GM12878 (cell line): ENCODE measurements around the gene LIPN. TPM values are rescaled to one million over a fixed set of nuclear protein-coding genes. Genes with fewer than 3 reads are reported as not detected.

Experiments
- ATAC-seq: fragments of 200-7000 bp; cut with Tn5 transposase; 3 replicates; pipeline ENCODE4 v1.9.1; 2020; ENCODE audit warnings: mild to moderate bottlenecking, moderate library complexity
- BruUV-seq: library from RNA; stranded (reverse); fragments of 400-500 nt; replicated peaks from 2 replicates; lab custom pipeline; 2021; lab: Mats Ljungman, UMichigan
- CTCF ChIA-PET: fragments of 300-600 bp; sonication (Branson Sonifier 250); formaldehyde crosslinking; extraction: SDS; loops from one replicate; lab custom pipeline; 2021; ENCODE audit warnings: inconsistent platforms; lab: Yijun Ruan, JAX
- POLR2A ChIA-PET: fragments of 350-600 bp; formaldehyde crosslinking; extraction: SDS; loops from one replicate; lab custom pipeline; 2021; ENCODE audit warnings: inconsistent platforms; lab: Charles Lee
- RAD21 ChIA-PET: fragments of 300-600 bp; sonication (Branson Sonifier 250); formaldehyde crosslinking; loops from one replicate; lab custom pipeline; 2023; ENCODE audit warnings: antibody characterized with exemption; ENCODE audit not compliant: unreplicated experiment; lab: Charles Lee
- SMC1A ChIA-PET: fragments of 300-600 bp; sonication (Branson Sonifier 250); formaldehyde crosslinking; loops from one replicate; lab custom pipeline; 2023; ENCODE audit not compliant: unreplicated experiment, uncharacterized antibody; lab: Charles Lee
- DNase-seq: peaks from one replicate; pipeline ENCODE4 v3.0.0-alpha.2; 2011; ENCODE audit warnings: low read depth, low spot score
- FAIRE-seq: peaks from 3 replicates; lab custom pipeline; 2011; peaks lifted over from hg19 to GRCh38; lab: Jason Lieb, UNC
- H2AFZ ChIP-seq: 2 replicates; pipeline ENCODE4 v1.6.0; 2011; ENCODE audit warnings: low read depth, low read length, control low read depth; ENCODE audit not compliant: control insufficient read depth
- H3K27ac ChIP-seq: 2 replicates; pipeline ENCODE4 v1.5.1; 2011; ENCODE audit warnings: control low read depth; ENCODE audit not compliant: control insufficient read depth, insufficient read depth
- H3K27me3 ChIP-seq, 2 experiments: replicated peaks in 1 of 2; 2 replicates each; pipeline versions ENCODE4 v1.6.0 to v1.6.1; 2011; ENCODE audit warnings: low read length in 1 of 2; ENCODE audit not compliant: control insufficient read depth in 2 of 2, insufficient read depth in 2 of 2
- H3K36me3 ChIP-seq, 2 experiments: 2 replicates each; pipeline ENCODE4 v1.5.1; 2011; ENCODE audit warnings: low read length in 1 of 2; ENCODE audit not compliant: control insufficient read depth in 2 of 2, insufficient read depth in 2 of 2
- H3K4me1 ChIP-seq: 2 replicates; pipeline ENCODE4 v1.6.1; 2011; ENCODE audit warnings: mild to moderate bottlenecking, low read length, moderate library complexity, mixed read lengths; ENCODE audit not compliant: control insufficient read depth, insufficient read depth
- H3K4me2 ChIP-seq: 2 replicates; pipeline ENCODE4 v1.6.0; 2011; ENCODE audit warnings: control low read depth; ENCODE audit not compliant: control insufficient read depth, insufficient read depth
- H3K4me3 ChIP-seq: fragments of 200-600 bp; sonication (generic); 2 replicates; pipeline ENCODE4 v1.5.1; 2016
- H3K79me2 ChIP-seq: 2 replicates; pipeline ENCODE4 v1.6.0; 2011; ENCODE audit warnings: low read length; ENCODE audit not compliant: control insufficient read depth, insufficient read depth
- H3K9ac ChIP-seq: 2 replicates; pipeline ENCODE4 v1.8.0; 2011; ENCODE audit warnings: low read length, control low read depth, mixed read lengths; ENCODE audit not compliant: control insufficient read depth, insufficient read depth
- H3K9me3 ChIP-seq: replicated peaks from 3 replicates; pipeline ENCODE4 v1.5.1; 2011; ENCODE audit warnings: mild to moderate bottlenecking, low read length; ENCODE audit not compliant: control insufficient read depth, insufficient read depth
- H4K20me1 ChIP-seq: 2 replicates; pipeline ENCODE4 v1.6.0; 2011; ENCODE audit not compliant: control insufficient read depth, insufficient read depth
- MEF2A ChIP-seq: IDR thresholded peaks from 2 replicates; pipeline ENCODE4 v1.6.1; 2011; ENCODE audit warnings: low read depth, mild to moderate bottlenecking, low read length, moderate library complexity; ENCODE audit not compliant: insufficient read depth
- POLR2AphosphoS5 ChIP-seq: IDR thresholded peaks from 2 replicates; pipeline ENCODE4 v1.6.1; 2011; ENCODE audit warnings: mild to moderate bottlenecking, low read length, inconsistent platforms
- RAD21 ChIP-seq: IDR thresholded peaks from 2 replicates; pipeline ENCODE4 v1.6.1; 2011; ENCODE audit warnings: mild to moderate bottlenecking, low read depth, low read length, moderate library complexity; ENCODE audit not compliant: insufficient read depth
- RCOR1 ChIP-seq: conservative IDR thresholded peaks from 2 replicates; pipeline ENCODE4 v1.6.1; 2012; ENCODE audit warnings: low read depth, low read length, improper control_type of control experiment
- WGBS: methylation state at CpG from one replicate; pipeline ENCODE4 v1.1.6; 2016; ENCODE audit warnings: low lambda C conversion rate; ENCODE audit not compliant: insufficient replicate concordance, insufficient coverage; ENCODE audit errors: missing lambda C conversion rate; 5-methylcytosine and 5-hydroxymethylcytosine counted together
- in situ Hi-C: fragments of 300-500 bp; cut with MboI; formaldehyde crosslinking; loops from 9 replicates; pipeline ENCODE4 v1.14.3; 2018; ENCODE audit warnings: mixed read lengths
- intact Hi-C: fragments of 100-400 bp; cut with micrococcal nuclease; formaldehyde crosslinking; loops from one replicate; pipeline ENCODE4 v1.14.2; 2022; ENCODE audit not compliant: unreplicated experiment
- polyA plus RNA-seq, 11 experiments: library from polyadenylated mRNA; depleted of rRNA in 4 of 11; unstranded in 6 of 11; stranded (reverse) in 5 of 11; fragments of >200 nt; fragmentation: Nextera tagmentation in 4 of 11; fragmentation: Illumina TruSeq in 1 of 11; extraction: Ambion mirVana in 4 of 11; extraction: Trizol in 1 of 11; gene quantifications; 1 replicate in 1 of 11; 2 replicates in 10 of 11; pipeline versions ENCODE4 v1.2.1 to v1.2.3, GENCODE V29; 2011 to 2016; ENCODE audit warnings: inconsistent platforms in 2 of 11, missing spikeins in 2 of 11, low read depth in 1 of 11
- total RNA-seq, 4 experiments: library from RNA; depleted of rRNA in 3 of 4; stranded (reverse); fragments of >200 nt in 3 of 4; fragmentation: Illumina TruSeq in 1 of 4; extraction: Trizol in 1 of 4; gene quantifications; 2 replicates each; pipeline versions ENCODE4 v1.2.1 to v1.2.3, GENCODE V29; 2013 to 2021
- TF ChIP-seq, protein P1 (sequence below): fragments of 450-650 bp; IDR thresholded peaks from 2 replicates; pipeline ENCODE4 v1.6.1; 2016; ENCODE audit warnings: mild to moderate bottlenecking
- TF ChIP-seq, protein P2 (sequence below): IDR thresholded peaks from 2 replicates; pipeline ENCODE4 v1.6.1; 2011; ENCODE audit warnings: borderline replicate concordance, low read depth, mild to moderate bottlenecking, moderate library complexity, low read length; ENCODE audit not compliant: insufficient read depth, poor library complexity, severe bottlenecking

LIPN gene
- total and polyA plus RNA-seq, 10 of the 15 experiments (the other 5 are each of a cell fraction or from before 2014, with no cell fraction given): 0.06 to 0.23 TPM; not detected in 8

DNA sequence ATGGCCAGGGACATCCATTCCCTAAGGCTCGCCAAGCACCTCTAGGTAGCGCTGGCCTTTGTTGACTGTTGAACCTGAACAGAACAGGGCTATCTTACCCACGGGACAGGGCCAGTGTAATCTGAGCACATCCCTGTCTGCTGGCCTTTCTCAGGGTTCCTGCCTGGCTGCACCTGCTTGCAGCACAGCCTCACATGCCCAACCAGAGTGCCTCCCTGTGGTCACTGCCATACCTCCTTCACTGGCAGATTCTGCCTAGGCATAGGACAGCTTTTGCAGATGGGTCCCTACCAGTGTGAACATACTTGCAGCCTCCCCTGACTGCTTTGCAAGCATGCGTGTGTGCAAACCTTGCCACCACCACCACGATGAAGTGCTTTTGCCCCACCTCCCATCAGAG lies 15.8 kb upstream of the LIPN start:
- POLR2A ChIA-PET: interaction anchor here (2.0 kb wide), 1 partner anchor 10 kb away, joined by 4 read pairs; no protein-coding TSS in a partner anchor
- Histone ChIP-seq H3K9ac (no peak overlapping the region), H3K36me3 (no peaks in the 10 kb centered on the region), H3K79me2 (no peaks in the 10 kb centered on the region), H4K20me1 (no peaks in the 10 kb centered on the region), H3K4me2 (no peak overlapping the region), H3K27ac (no peak overlapping the region), H2AFZ (no peak overlapping the region), H3K27me3 (no peaks in the 10 kb centered on the region; a peak in 1 of 4 replicates), H3K9me3 (no peaks in the 10 kb centered on the region; the same call in 2 of the 3 replicates), H3K4me1 (no peaks in the 10 kb centered on the region), H3K4me3 (no peak overlapping the region)
- in situ Hi-C loops: no loop called here
- BruUV-seq: no TSS peak
- intact Hi-C loops: no loop called here
- no peak for TF ChIP-seq MEF2A
- TF ChIP-seq, protein P1, sequence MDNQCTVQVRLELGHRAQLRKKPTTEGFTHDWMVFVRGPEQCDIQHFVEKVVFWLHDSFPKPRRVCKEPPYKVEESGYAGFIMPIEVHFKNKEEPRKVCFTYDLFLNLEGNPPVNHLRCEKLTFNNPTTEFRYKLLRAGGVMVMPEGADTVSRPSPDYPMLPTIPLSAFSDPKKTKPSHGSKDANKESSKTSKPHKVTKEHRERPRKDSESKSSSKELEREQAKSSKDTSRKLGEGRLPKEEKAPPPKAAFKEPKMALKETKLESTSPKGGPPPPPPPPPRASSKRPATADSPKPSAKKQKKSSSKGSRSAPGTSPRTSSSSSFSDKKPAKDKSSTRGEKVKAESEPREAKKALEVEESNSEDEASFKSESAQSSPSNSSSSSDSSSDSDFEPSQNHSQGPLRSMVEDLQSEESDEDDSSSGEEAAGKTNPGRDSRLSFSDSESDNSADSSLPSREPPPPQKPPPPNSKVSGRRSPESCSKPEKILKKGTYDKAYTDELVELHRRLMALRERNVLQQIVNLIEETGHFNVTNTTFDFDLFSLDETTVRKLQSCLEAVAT: no peak
- TF ChIP-seq POLR2AphosphoS5: no peak
- TF ChIP-seq RAD21: no peak
- no peak for TF ChIP-seq RCOR1
- TF ChIP-seq, protein P2, sequence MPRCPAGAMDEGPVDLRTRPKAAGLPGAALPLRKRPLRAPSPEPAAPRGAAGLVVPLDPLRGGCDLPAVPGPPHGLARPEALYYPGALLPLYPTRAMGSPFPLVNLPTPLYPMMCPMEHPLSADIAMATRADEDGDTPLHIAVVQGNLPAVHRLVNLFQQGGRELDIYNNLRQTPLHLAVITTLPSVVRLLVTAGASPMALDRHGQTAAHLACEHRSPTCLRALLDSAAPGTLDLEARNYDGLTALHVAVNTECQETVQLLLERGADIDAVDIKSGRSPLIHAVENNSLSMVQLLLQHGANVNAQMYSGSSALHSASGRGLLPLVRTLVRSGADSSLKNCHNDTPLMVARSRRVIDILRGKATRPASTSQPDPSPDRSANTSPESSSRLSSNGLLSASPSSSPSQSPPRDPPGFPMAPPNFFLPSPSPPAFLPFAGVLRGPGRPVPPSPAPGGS: no peak
- CTCF ChIA-PET: interaction anchor here (2.0 kb wide), 1 partner anchor 15 kb away, joined by 7 read pairs; no protein-coding TSS in a partner anchor
- no peak for FAIRE-seq
- no peak; the same call in 2 of the 3 replicates for ATAC-seq
- WGBS: 80% methylated on average over 5 of the region's 5 CpGs
- no peak for DNase-seq
- SMC1A ChIA-PET: no interaction called here
- RAD21 ChIA-PET: no interaction called here
